Cardiac septum (tissue), 1 donor: Measurements from ENCODE around the gene TEPSIN. TPM values are rescaled to one million over a fixed set of nuclear protein-coding genes. Genes with fewer than 3 reads are reported as not detected.

Experiments used
- DNase-seq: peaks from one replicate; pipeline ENCODE4 v3.0.0-alpha.2; 2020; ENCODE audit warnings: low spot score
- intact Hi-C: fragments of 100-400 bp; cut with DNase I; formaldehyde crosslinking; loops from one replicate; pipeline ENCODE4 v1.14.0; 2022
- total RNA-seq: library from RNA; stranded (reverse); fragmentation: NEBNext Ultra II Directional; extraction: Animal tissue kit (Norgen Biotek cat#: 25700); gene quantifications from one replicate; pipeline ENCODE4 v1.2.1, GENCODE V29; 2021
- donor health status: DM: no; HTN: no; CAD: no.

Gene TEPSIN
- total RNA-seq, 1 donor from 2014 or later = 12.6 TPM

- intact Hi-C loops = no loop called here
- no peak for DNase-seq
These were observed 32.7 kb downstream of the TEPSIN start for GRCh38 chr17:81206166-81206565.

- intact Hi-C loops = loop anchor here (5.0 kb wide), 1 partner anchor 62 kb away; no protein-coding TSS in a partner anchor
- DNase-seq = no peak
These were observed 34.3 kb downstream of the TEPSIN start for GRCh38 chr17:81204578-81204977.

GRCh38 chr17:81203136-81203535 is 35.7 kb downstream of the TEPSIN start:
- intact Hi-C loops = loop anchor here (5.0 kb wide), 1 partner anchor 61 kb away; no protein-coding TSS in a partner anchor

GRCh38 chr17:81202318-81202717 is 36.5 kb downstream of the TEPSIN start:
- no peak for DNase-seq
- intact Hi-C loops = loop anchor here (5.0 kb wide), 1 partner anchor 60 kb away; no protein-coding TSS in a partner anchor

More at GRCh38 chr17:81203136-81203535, 35.7 kb downstream of the TEPSIN start:
- no peak for DNase-seq

GRCh38 chr17:81200695-81201580 is 37.9 kb downstream of the TEPSIN start:
- intact Hi-C loops = loop anchor here (5.0 kb wide), 1 partner anchor 59 kb away; no protein-coding TSS in a partner anchor
- DNase-seq = no peak

GRCh38 chr17:81200201-81200600 is 38.7 kb downstream of the TEPSIN start:
- intact Hi-C loops = loop anchor here (5.0 kb wide), 1 partner anchor 58 kb away; no protein-coding TSS in a partner anchor
- no peak for DNase-seq

GRCh38 chr17:81199482-81199830 is 39.4 kb downstream of the TEPSIN start:
- no peak for DNase-seq
- intact Hi-C loops = no loop called here

GRCh38 chr17:81198826-81199481 is 39.9 kb downstream of the TEPSIN start:
- intact Hi-C loops = no loop called here
- DNase-seq = no peak

- no peak for DNase-seq
- intact Hi-C loops = no loop called here
These were observed 40.9 kb downstream of the TEPSIN start for GRCh38 chr17:81197831-81198490.

GRCh38 chr17:81197409-81197795 is 41.5 kb downstream of the TEPSIN start:
- intact Hi-C loops = no loop called here
- no peak for DNase-seq

- intact Hi-C loops = no loop called here
- DNase-seq = no peak
These were observed 42.1 kb downstream of the TEPSIN start for GRCh38 chr17:81196505-81197408.

GRCh38 chr17:81195941-81196495 is 42.8 kb downstream of the TEPSIN start:
- intact Hi-C loops = no loop called here
- DNase-seq = no peak

GRCh38 chr17:81194941-81195901 is 43.6 kb downstream of the TEPSIN start:
- intact Hi-C loops = no loop called here
- DNase-seq = peak; percentile 80

GRCh38 chr17:81194225-81194760 is 44.6 kb downstream of the TEPSIN start:
- DNase-seq = no peak
- intact Hi-C loops = no loop called here

GRCh38 chr17:81193470-81194224 is 45.2 kb downstream of the TEPSIN start:
- intact Hi-C loops = no loop called here
- no peak for DNase-seq

- no peak for DNase-seq
- intact Hi-C loops = no loop called here
These were observed 45.8 kb downstream of the TEPSIN start for GRCh38 chr17:81193051-81193410.
